NCI-H146 (cell line): Measurements from ENCODE around the gene HOXC5.
"Not testable (repeated sequence)": the region's sequence is repeated elsewhere in the genome, so short reads cannot be mapped to it uniquely, and the experiment has no call there.

Source experiments
- DNase-seq: peaks from one replicate; lab custom pipeline; 2025; lab: John Stamatoyannopoulos, UW

HOXC5 gene

GRCh38 chr12:54066408-54066807, 33.6 kb downstream of the HOXC5 start:
- no peak for DNase-seq

- no peak for DNase-seq
Measured at GRCh38 chr12:54068418-54069070, 35.7 kb downstream of the HOXC5 start.

- no peak for DNase-seq
Measured at GRCh38 chr12:54071942-54072341, 39.1 kb downstream of the HOXC5 start.

GRCh38 chr12:54074308-54074707, 41.5 kb downstream of the HOXC5 start:
- DNase-seq, result no peak

- DNase-seq, result no peak
Measured at GRCh38 chr12:54075409-54075808, 42.6 kb downstream of the HOXC5 start.

- no peak for DNase-seq
Measured at GRCh38 chr12:54075974-54076373, 43.1 kb downstream of the HOXC5 start.

- not testable (repeated sequence) for DNase-seq
Measured at GRCh38 chr12:54077843-54078242, 45.0 kb downstream of the HOXC5 start.

- not testable (repeated sequence) for DNase-seq
Measured at GRCh38 chr12:54079115-54079514, 46.3 kb downstream of the HOXC5 start.

GRCh38 chr12:54080008-54080924, 47.4 kb downstream of the HOXC5 start:
- DNase-seq, result not testable (repeated sequence)

GRCh38 chr12:54081053-54081514, 48.2 kb downstream of the HOXC5 start:
- not testable (repeated sequence) for DNase-seq

GRCh38 chr12:54081581-54082396, 48.9 kb downstream of the HOXC5 start:
- not testable (repeated sequence) for DNase-seq

- no peak for DNase-seq
Measured at GRCh38 chr12:54082397-54082892, 49.6 kb downstream of the HOXC5 start.
